Liver (tissue), 9 donors: ENCODE data around the gene ZNF205. TPM values are rescaled to one million over a fixed set of nuclear protein-coding genes. Genes with fewer than 3 reads are reported as not detected.

Source experiments
- DNase-seq: peaks from one replicate; pipeline ENCODE4 v3.0.0-alpha.2; 2017; ENCODE audit warnings: low spot score
- H3K27ac ChIP-seq, 2 donors: one replicate each; pipeline ENCODE4 v1.7.0; 2013; ENCODE audit warnings: inconsistent platforms in 2 of 2, low read length in 2 of 2, control low read depth in 1 of 2, low read depth in 1 of 2, mild to moderate bottlenecking in 1 of 2
- H3K27me3 ChIP-seq, 4 donors: one replicate each; pipeline versions ENCODE4 v1.6.1 to v1.7.0; 2013; ENCODE audit warnings: low read length in 3 of 4, inconsistent platforms in 1 of 4, mild to moderate bottlenecking in 1 of 4, moderate library complexity in 1 of 4; ENCODE audit not compliant: control insufficient read depth in 4 of 4, insufficient read depth in 4 of 4
- H3K36me3 ChIP-seq, 4 donors: one replicate each; pipeline versions ENCODE4 v1.6.1 to v1.7.0; 2013; ENCODE audit warnings: low read length in 3 of 4, mild to moderate bottlenecking in 3 of 4, low read depth in 1 of 4, moderate library complexity in 1 of 4; ENCODE audit not compliant: control insufficient read depth in 4 of 4, insufficient read depth in 3 of 4
- H3K4me1 ChIP-seq, 4 donors: one replicate each; pipeline versions ENCODE4 v1.6.1 to v1.7.0; 2013; ENCODE audit warnings: low read length in 3 of 4, mild to moderate bottlenecking in 3 of 4, moderate library complexity in 1 of 4; ENCODE audit not compliant: control insufficient read depth in 4 of 4, insufficient read depth in 4 of 4
- H3K4me3 ChIP-seq, 3 donors: one replicate each; pipeline versions ENCODE4 v1.6.1 to v1.7.0; 2013; ENCODE audit warnings: low read length in 3 of 3, control low read depth in 1 of 3, low read depth in 1 of 3, mild to moderate bottlenecking in 1 of 3
- H3K9ac ChIP-seq, 2 donors: one replicate each; pipeline ENCODE4 v1.7.0; 2013; ENCODE audit warnings: low read length in 2 of 2, mild to moderate bottlenecking in 2 of 2, moderate library complexity in 2 of 2, control low read depth in 1 of 2, low read depth in 1 of 2
- H3K9me3 ChIP-seq, 4 donors: one replicate each; pipeline versions ENCODE4 v1.6.1 to v1.7.0; 2013; ENCODE audit warnings: low read length in 3 of 4; ENCODE audit not compliant: control insufficient read depth in 4 of 4
- CTCF ChIP-seq: fragments of 150-350 bp; IDR thresholded peaks from 2 replicates; pipeline ENCODE4 v1.5.1; 2017; ENCODE audit warnings: improper control_type of control experiment, low read depth, low read length; ENCODE audit not compliant: missing input control
- EGR1 ChIP-seq, 2 donors: IDR thresholded peaks; 2 replicates each; pipeline ENCODE4 v1.6.1; 2016 to 2018; ENCODE audit warnings: antibody characterized with exemption in 2 of 2, low read depth in 2 of 2
- FOXA1 ChIP-seq: IDR thresholded peaks from 2 replicates; pipeline ENCODE4 v1.6.1; 2016; ENCODE audit warnings: antibody characterized with exemption
- FOXA2 ChIP-seq: IDR thresholded peaks from 2 replicates; pipeline ENCODE4 v1.6.1; 2016; ENCODE audit warnings: antibody characterized with exemption
- HNF4A ChIP-seq, 2 donors: conservative IDR thresholded peaks; 2 replicates each; pipeline ENCODE4 v1.6.1; 2016; ENCODE audit warnings: antibody characterized with exemption in 2 of 2, mild to moderate bottlenecking in 2 of 2
- HNF4G ChIP-seq: IDR thresholded peaks from 2 replicates; pipeline ENCODE4 v1.6.1; 2016; ENCODE audit warnings: antibody characterized with exemption
- MAX ChIP-seq: IDR thresholded peaks from 2 replicates; pipeline ENCODE4 v1.6.1; 2016; ENCODE audit warnings: antibody characterized with exemption
- RAD21 ChIP-seq, 2 donors: IDR thresholded peaks; 2 replicates each; pipeline ENCODE4 v1.6.1; 2016; ENCODE audit warnings: antibody characterized with exemption in 2 of 2, mild to moderate bottlenecking in 2 of 2
- RXRA ChIP-seq, 2 donors: IDR thresholded peaks; 2 replicates each; pipeline ENCODE4 v1.6.1; 2017 to 2018; ENCODE audit warnings: antibody characterized with exemption in 2 of 2, mild to moderate bottlenecking in 1 of 2
- SP1 ChIP-seq: IDR thresholded peaks from 2 replicates; pipeline ENCODE4 v1.6.1; 2018; ENCODE audit warnings: antibody characterized with exemption, mild to moderate bottlenecking
- WGBS: extraction: QIAGEN DNeasy Blood & Tissue Kit; methylation state at CpG from one replicate; pipeline ENCODE4 v1.1.7; 2013; 5-methylcytosine and 5-hydroxymethylcytosine counted together
- polyA plus RNA-seq, 2 donors: library from polyadenylated mRNA; stranded (reverse) in 1 of 2; unstranded in 1 of 2; fragments of 200-250 nt in 1 of 2; fragments of >200 nt in 1 of 2; fragmentation: Nextera tagmentation in 1 of 2; extraction: Ambion mirVana in 1 of 2; gene quantifications; one replicate each; pipeline versions ENCODE4 v1.2.1 to v1.2.3, GENCODE V29; 2013 to 2015
- total RNA-seq, 2 donors: library from RNA; depleted of rRNA; stranded (reverse); fragments of >200 nt; gene quantifications; one replicate each; pipeline ENCODE4 v1.2.3, GENCODE V29; 2014
- donor health status: healthy.
- donor health status: healthy.
- donor health status: healthy.
- donor health status: healthy.
- donor health status: healthy.

ZNF205 gene
- total and polyA plus RNA-seq, 4 donors: 2.0 to 6.9 (median 5.0) TPM

- Histone ChIP-seq H3K36me3 (peaks cover 0 to 31% (median 3%) of the 10 kb centered on the region in 4 donors), H3K9ac (no peak overlapping the region), H3K4me1 (peaks cover 0 to 8% (median 6%) of the 10 kb centered on the region in 4 donors), H3K27ac (no peak overlapping the region), H3K27me3 (no peaks in the 10 kb centered on the region), H3K9me3 (no peaks in the 10 kb centered on the region), H3K4me3 (no peak overlapping the region)
- DNase-seq: no peak
- 96% methylated on average over 33 of the region's 33 CpGs for WGBS
- TF ChIP-seq RAD21 (IDR thresholded peaks at IDR 0.05) (no peak), SP1 (no peak)
Observed at GRCh38 chr16:3119286-3119685, 6.9 kb downstream of the ZNF205 start.

- H3K27ac ChIP-seq: no peak overlapping the region
- peaks cover 0 to 31% (median 3%) of the 10 kb centered on the region in 4 donors for H3K36me3 ChIP-seq
- WGBS: 96% methylated on average over 57 of the region's 57 CpGs
- H3K4me3 ChIP-seq: no peak overlapping the region
- H3K9ac ChIP-seq: no peak overlapping the region
- peaks cover 0 to 13% (median 9%) of the 10 kb centered on the region in 4 donors for H3K4me1 ChIP-seq
- no peaks in the 10 kb centered on the region for H3K27me3 ChIP-seq
- no peaks in the 10 kb centered on the region for H3K9me3 ChIP-seq
- TF ChIP-seq CTCF (no peak), HNF4A (conservative IDR thresholded peaks at IDR 0.05) (no peak), MAX (no peak)
- no peak for DNase-seq
Observed at GRCh38 chr16:3119701-3120408, 7.5 kb downstream of the ZNF205 start.

- no peak for DNase-seq
- Histone ChIP-seq H3K9me3 (no peaks in the 10 kb centered on the region), H3K36me3 (peaks cover 0 to 31% (median 3%) of the 10 kb centered on the region in 4 donors), H3K27me3 (no peaks in the 10 kb centered on the region), H3K9ac (no peak overlapping the region), H3K4me3 (no peak overlapping the region), H3K4me1 (peaks cover 0 to 18% (median 11%) of the 10 kb centered on the region in 4 donors), H3K27ac (no peak overlapping the region)
- no peak for TF ChIP-seq FOXA1
- TF ChIP-seq FOXA2: no peak
- TF ChIP-seq MAX: no peak
- no peak for TF ChIP-seq CTCF
- TF ChIP-seq HNF4G: no peak
- TF ChIP-seq EGR1 (IDR thresholded peaks at IDR 0.05; ENCODE audit: low read depth in 2 of 2): no peak
- TF ChIP-seq RXRA (IDR thresholded peaks at IDR 0.05): no peak
- WGBS: 93% methylated on average over 16 of the region's 16 CpGs
Observed at GRCh38 chr16:3120435-3120834, 8.0 kb downstream of the ZNF205 start.
